ENCODE measurements around the gene NKX6-2. TPM values are rescaled to one million over a fixed set of nuclear protein-coding genes. Genes with fewer than 3 reads are reported as not detected.

NKX6-2 gene
- total and polyA plus RNA-seq, 2 experiments from 2014 or later = 0.24 to 9.3 TPM

GRCh38 chr10:132807621-132808049, 21.7 kb upstream of the NKX6-2 start:
- H3K9me3 Mint-ChIP-seq = no peaks in the 10 kb centered on the region
- Histone ChIP-seq H3F3A (replicated peaks; ENCODE audit: low read depth) (no peaks in the 10 kb centered on the region), H3K36me3 (ENCODE audit: insufficient read depth) (no peaks in the 10 kb centered on the region), H4K20me1 (replicated peaks; ENCODE audit: insufficient read depth) (no peaks in the 10 kb centered on the region), H3K4me2 (no peak overlapping the region), H2AFZ (no peak overlapping the region), H3K79me2 (replicated peaks; ENCODE audit: insufficient read depth) (no peaks in the 10 kb centered on the region), H3K9me2 (ENCODE audit: insufficient read depth) (no peaks in the 10 kb centered on the region), H3K27me3 (ENCODE audit: insufficient read depth) (no peaks in the 10 kb centered on the region), H3K4me3 (no peak overlapping the region), H3K27ac (ENCODE audit: low read depth) (no peak overlapping the region), H3K4me1 (ENCODE audit: insufficient read depth) (no peaks in the 10 kb centered on the region)
- H3K36me3 Mint-ChIP-seq (ENCODE audit: low read depth) = no peaks in the 10 kb centered on the region
- TF ChIP-seq JUNB (IDR thresholded peaks at IDR 0.05; ENCODE audit: unreplicated experiment) = no peak
- no peak for TF ChIP-seq POLR2AphosphoS5 (IDR thresholded peaks at IDR 0.05; ENCODE audit: low read depth)
- TF ChIP-seq REST (IDR thresholded peaks at IDR 0.05; ENCODE audit: unreplicated experiment) = no peak
- no peak for TF ChIP-seq CTCF (conservative IDR thresholded peaks at IDR 0.05; ENCODE audit: low read depth in 2 of 2)
- TF ChIP-seq ZNF114 (CRISPR knock-in tag; IDR thresholded peaks at IDR 0.05) = no peak
- no peak for TF ChIP-seq ZNF462 (CRISPR knock-in tag; IDR thresholded peaks at IDR 0.05)
- no peak for TF ChIP-seq CREB1 (CRISPR knock-in tag; IDR thresholded peaks at IDR 0.05; ENCODE audit: low read depth)
- TF ChIP-seq EZH2phosphoT487 (IDR thresholded peaks at IDR 0.05; ENCODE audit: unreplicated experiment) = no peak
- TF ChIP-seq EZH2 (IDR thresholded peaks at IDR 0.05; ENCODE audit: low read depth, unreplicated experiment) = no peak
- TF ChIP-seq STAT1 (IDR thresholded peaks at IDR 0.05; ENCODE audit: unreplicated experiment) = no peak
- no peak for TF ChIP-seq NANOG (IDR thresholded peaks at IDR 0.05; ENCODE audit: borderline replicate concordance)
- TF ChIP-seq ETS1 (IDR thresholded peaks at IDR 0.05) = no peak
- TF ChIP-seq ZNF331 (CRISPR knock-in tag; IDR thresholded peaks at IDR 0.05; ENCODE audit: low read depth) = no peak
- H3K27ac Mint-ChIP-seq = no peak overlapping the region
- peaks cover 10% of the 10 kb centered on the region for H3K27me3 Mint-ChIP-seq (ENCODE audit: insufficient read depth, low read depth, poor library complexity)
- peaks cover 4% of the 10 kb centered on the region; the same call in 1 of the 3 replicates for H3K4me1 Mint-ChIP-seq
- DNase-seq (ENCODE audit: low spot score) (no peak), ATAC-seq (no peak)
- no peak overlapping the region for H3K4me3 Mint-ChIP-seq
